DOHH2 (cell line): Measurements from ENCODE around the gene AUTS2.

ENCODE experiments used
- H3F3A ChIP-seq: fragments of 200-600 bp; sonication (generic), shearing (Covaris generic); 2 replicates; pipeline ENCODE4 v1.6.0; 2016; ENCODE audit warnings: antibody characterized with exemption, mild to moderate bottlenecking; ENCODE audit not compliant: control insufficient read depth, insufficient read depth
- H3K27ac ChIP-seq: fragments of 200-600 bp; sonication (generic); 2 replicates; pipeline ENCODE4 v1.5.1; 2014; ENCODE audit warnings: low read depth, mild to moderate bottlenecking, low read length, moderate library complexity
- H3K27me3 ChIP-seq: fragments of 200-600 bp; sonication (generic); 2 replicates; pipeline ENCODE4 v1.6.1; 2014; ENCODE audit warnings: mild to moderate bottlenecking, low read length, mixed read lengths; ENCODE audit not compliant: control insufficient read depth
- H3K36me3 ChIP-seq: fragments of 200-600 bp; sonication (generic); 2 replicates; pipeline ENCODE4 v1.6.1; 2014; ENCODE audit warnings: mild to moderate bottlenecking, low read length, moderate library complexity, mixed read lengths; ENCODE audit not compliant: control insufficient read depth
- H3K4me1 ChIP-seq: fragments of 200-600 bp; sonication (generic); 2 replicates; pipeline ENCODE4 v1.6.1; 2014; ENCODE audit warnings: mild to moderate bottlenecking, low read length, mixed read lengths; ENCODE audit not compliant: control insufficient read depth
- H3K4me2 ChIP-seq: fragments of 200-600 bp; sonication (generic); 2 replicates; pipeline ENCODE4 v1.6.0; 2014; ENCODE audit warnings: mild to moderate bottlenecking, low read length, moderate library complexity
- H3K4me3 ChIP-seq: fragments of 200-600 bp; sonication (generic); 2 replicates; pipeline ENCODE4 v1.5.1; 2014; ENCODE audit warnings: mild to moderate bottlenecking, low read length, mixed read lengths
- H3K79me2 ChIP-seq: fragments of 200-600 bp; sonication (generic); 2 replicates; pipeline ENCODE4 v1.6.1; 2014; ENCODE audit warnings: mild to moderate bottlenecking, low read length, mixed read lengths; ENCODE audit not compliant: control insufficient read depth
- H3K9me2 ChIP-seq: fragments of 200-600 bp; sonication (generic); replicated peaks from 2 replicates; pipeline ENCODE4 v1.6.1; 2014; ENCODE audit warnings: mild to moderate bottlenecking, low read length, mixed read lengths; ENCODE audit not compliant: control insufficient read depth
- H3K9me3 ChIP-seq: fragments of 200-600 bp; sonication (generic); 2 replicates; pipeline ENCODE4 v1.6.1; 2014; ENCODE audit warnings: antibody characterized with exemption, low read length, mixed read lengths; ENCODE audit not compliant: control insufficient read depth, insufficient read depth
- H4K20me1 ChIP-seq: fragments of 200-600 bp; sonication (generic); 2 replicates; pipeline ENCODE4 v1.6.0; 2014; ENCODE audit warnings: low read depth, mild to moderate bottlenecking, antibody characterized with exemption, low read length, moderate library complexity; ENCODE audit not compliant: control insufficient read depth, insufficient read depth
- CTCF ChIP-seq: fragments of 200-600 bp; sonication (generic); IDR thresholded peaks from one replicate; pipeline ENCODE4 v1.5.1; 2014; ENCODE audit warnings: antibody characterized with exemption, mild to moderate bottlenecking, low read depth, low read length; ENCODE audit not compliant: poor library complexity, severe bottlenecking
- EZH2phosphoT487 ChIP-seq: fragments of 200-600 bp; sonication (generic); IDR thresholded peaks from 2 replicates; pipeline ENCODE4 v1.6.1; 2017; ENCODE audit warnings: borderline replicate concordance, mild to moderate bottlenecking, antibody characterized with exemption, low read length, moderate library complexity, mixed read lengths

AUTS2 gene

GRCh38 chr7:70470746-70471145 lies 872.5 kb downstream of the AUTS2 start:
- no peaks in the 10 kb centered on the region for H3K9me2 ChIP-seq
- no peaks in the 10 kb centered on the region for H3K79me2 ChIP-seq
- no peaks in the 10 kb centered on the region for H3K36me3 ChIP-seq
- H3K4me2 ChIP-seq: no peak overlapping the region
- H3K4me3 ChIP-seq: no peak overlapping the region
- H3K4me1 ChIP-seq: no peaks in the 10 kb centered on the region
- TF ChIP-seq EZH2phosphoT487 (no peak), CTCF (no peak)
- H3K9me3 ChIP-seq: no peaks in the 10 kb centered on the region
- no peaks in the 10 kb centered on the region for H3K27me3 ChIP-seq
- H3K27ac ChIP-seq: no peak overlapping the region
- H3F3A ChIP-seq: no peaks in the 10 kb centered on the region
- H4K20me1 ChIP-seq: no peaks in the 10 kb centered on the region

GRCh38 chr7:70472601-70473237 lies 874.4 kb downstream of the AUTS2 start:
- no peak overlapping the region for H3K27ac ChIP-seq
- no peaks in the 10 kb centered on the region for H3K36me3 ChIP-seq
- no peaks in the 10 kb centered on the region for H3K4me1 ChIP-seq
- no peaks in the 10 kb centered on the region for H4K20me1 ChIP-seq
- no peak overlapping the region for H3K4me3 ChIP-seq
- no peaks in the 10 kb centered on the region for H3K79me2 ChIP-seq
- H3K4me2 ChIP-seq: no peak overlapping the region
- H3K9me3 ChIP-seq: no peaks in the 10 kb centered on the region
- no peaks in the 10 kb centered on the region; the same call in 1 of the 2 replicates for H3K9me2 ChIP-seq
- no peaks in the 10 kb centered on the region for H3F3A ChIP-seq
- no peaks in the 10 kb centered on the region for H3K27me3 ChIP-seq
- TF ChIP-seq EZH2phosphoT487 (no peak), CTCF (no peak)

- Histone ChIP-seq H3K4me1 (no peaks in the 10 kb centered on the region), H3F3A (no peaks in the 10 kb centered on the region), H3K27me3 (no peaks in the 10 kb centered on the region), H3K9me2 (no peaks in the 10 kb centered on the region; the same call in 1 of the 2 replicates), H3K9me3 (no peaks in the 10 kb centered on the region), H3K27ac (no peak overlapping the region), H3K4me2 (no peak overlapping the region), H4K20me1 (no peaks in the 10 kb centered on the region), H3K36me3 (no peaks in the 10 kb centered on the region), H3K4me3 (no peak overlapping the region), H3K79me2 (no peaks in the 10 kb centered on the region)
- no peak for TF ChIP-seq CTCF
- TF ChIP-seq EZH2phosphoT487: no peak
Observed at GRCh38 chr7:70474639-70475234, 876.5 kb downstream of the AUTS2 start.
